HG03439 (cell line): ENCODE results near the gene ZNRF2.
A peak's percentile ranks its signal among the peaks of the same experiment; 100 is the strongest.
"Not testable (repeated sequence)": the region's sequence is repeated elsewhere in the genome, so short reads cannot be mapped to it uniquely, and the experiment has no call there.

Source experiments
- ATAC-seq: cut with Tn5 transposase; IDR thresholded peaks from one replicate; pipeline ENCODE4 v1.9.1; 2021; ENCODE audit warnings: mild to moderate bottlenecking, moderate library complexity; ENCODE audit not compliant: unreplicated experiment

The ZNRF2 gene

GRCh38 chr7:30260246-30260768 is 24.1 kb upstream of the ZNRF2 start:
- ATAC-seq: no peak

GRCh38 chr7:30263090-30263710 is 21.2 kb upstream of the ZNRF2 start:
- no peak for ATAC-seq

GRCh38 chr7:30264052-30264451 is 20.3 kb upstream of the ZNRF2 start:
- no peak for ATAC-seq

GRCh38 chr7:30265189-30265588 is 19.2 kb upstream of the ZNRF2 start:
- ATAC-seq: not testable (repeated sequence)

GRCh38 chr7:30266686-30267085 is 17.7 kb upstream of the ZNRF2 start:
- ATAC-seq: no peak

GRCh38 chr7:30268586-30268985 is 15.8 kb upstream of the ZNRF2 start:
- ATAC-seq: no peak

- ATAC-seq: no peak
Observed at GRCh38 chr7:30269490-30269889, 14.9 kb upstream of the ZNRF2 start.

DNA sequence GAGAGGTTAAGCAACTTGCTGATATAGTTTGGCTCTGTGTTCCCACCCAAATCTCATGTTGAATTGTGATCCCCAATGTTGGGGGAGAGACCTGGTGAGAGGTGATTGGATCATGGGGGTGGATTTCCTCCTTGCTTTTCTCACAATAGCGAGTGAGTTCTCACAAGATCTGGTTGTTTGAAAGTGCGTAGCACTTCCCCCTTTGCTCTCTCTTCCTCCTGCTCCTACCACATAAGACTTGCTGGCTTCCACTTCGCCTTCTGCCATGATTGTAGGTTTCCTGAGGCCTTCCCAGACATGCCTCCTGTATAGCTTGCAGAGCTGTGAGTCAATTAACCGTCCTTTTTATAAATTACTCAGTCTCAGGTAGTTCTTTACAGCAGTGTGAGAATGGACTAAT is 13.5 kb upstream of the ZNRF2 start:
- no peak for ATAC-seq

GRCh38 chr7:30272126-30272525 is 12.3 kb upstream of the ZNRF2 start:
- no peak for ATAC-seq

DNA sequence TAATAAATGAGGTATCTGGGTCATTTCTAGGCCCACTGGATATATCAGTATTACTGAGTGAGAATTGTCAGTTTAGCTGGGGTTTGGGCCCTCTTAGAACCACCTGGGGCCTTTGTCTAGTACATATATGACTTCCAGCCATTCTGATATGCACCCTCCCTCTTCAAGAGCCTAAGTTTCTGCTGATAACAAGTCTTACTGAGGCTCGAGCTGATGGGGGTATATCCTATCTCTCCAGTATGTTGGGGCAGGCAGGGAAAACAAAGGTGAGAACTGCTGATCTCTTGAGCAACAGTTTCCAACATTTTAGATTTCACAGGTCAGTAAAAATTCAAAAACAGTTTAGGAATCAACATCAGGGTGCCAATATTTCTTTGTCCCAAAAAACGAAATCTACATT is 10.8 kb upstream of the ZNRF2 start:
- no peak for ATAC-seq

DNA sequence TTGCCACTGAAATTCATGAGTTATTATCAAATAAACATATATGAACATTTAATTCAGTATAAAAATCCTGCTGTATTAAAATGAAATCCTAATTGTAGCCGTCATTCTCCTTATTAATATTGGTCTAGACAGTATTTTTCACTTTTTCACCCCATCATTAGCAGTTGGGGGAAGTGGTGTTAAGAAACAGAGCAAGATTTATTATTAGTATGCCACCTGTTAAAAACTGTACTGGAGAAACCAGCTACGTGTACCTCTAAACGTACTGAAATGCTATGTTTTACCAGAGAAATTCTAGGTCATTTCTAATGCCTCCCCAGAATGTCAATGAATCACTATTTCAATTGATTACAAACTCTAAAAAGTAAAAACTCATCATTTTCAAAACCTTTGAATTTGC is 9.8 kb upstream of the ZNRF2 start:
- ATAC-seq: no peak

DNA sequence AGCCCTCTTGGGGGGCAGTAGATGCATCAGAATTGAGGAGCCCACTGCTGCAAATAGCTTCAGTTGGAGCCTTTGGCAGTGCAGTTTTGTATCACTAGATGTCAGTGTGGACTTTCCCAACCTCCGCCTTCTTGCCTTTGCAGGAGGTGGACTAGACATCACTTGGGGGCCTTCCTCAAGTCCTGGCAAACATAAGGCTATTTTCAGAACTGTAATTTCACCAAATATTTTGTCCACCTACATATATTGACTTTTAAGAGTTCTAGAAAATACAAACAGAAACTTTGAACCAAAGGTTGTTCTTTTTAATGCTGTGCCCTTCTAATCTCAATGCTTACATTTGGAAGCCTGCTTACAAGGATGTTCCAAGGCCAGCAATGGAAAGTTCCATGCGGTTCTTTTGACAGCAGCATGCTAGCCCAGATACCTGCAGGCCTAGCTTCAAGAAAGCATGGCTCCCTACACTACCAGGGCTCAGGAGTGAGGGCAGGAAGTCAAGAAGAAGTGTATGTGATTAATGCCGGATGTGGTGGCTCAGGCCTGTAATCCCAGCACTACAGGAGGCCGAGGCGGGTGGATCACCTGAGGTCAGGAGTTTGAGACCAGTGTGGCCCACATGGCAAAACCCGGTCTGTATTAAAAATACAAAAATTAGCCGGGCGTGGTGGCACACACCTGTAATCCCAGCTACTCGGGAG is 8.0 kb upstream of the ZNRF2 start:
- no peak for ATAC-seq

DNA sequence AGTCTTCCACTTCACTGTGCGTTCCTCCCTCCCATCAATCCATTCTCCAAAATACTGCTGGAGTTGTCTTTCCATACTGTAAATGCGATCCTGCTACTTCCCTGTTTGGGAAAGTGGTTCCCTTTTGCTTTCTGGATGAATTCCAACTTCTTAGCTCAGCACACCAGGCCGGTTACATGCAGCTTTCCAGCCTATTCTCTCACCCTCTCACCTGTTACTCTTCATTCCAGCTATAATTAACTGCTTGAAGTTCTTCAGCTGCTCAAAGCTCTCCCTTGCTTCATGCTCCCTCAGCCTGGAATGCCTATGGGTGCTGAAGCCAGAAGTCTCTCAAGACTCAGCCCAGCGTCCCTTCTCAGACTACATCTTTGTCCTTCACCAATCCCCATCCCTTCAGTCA is 6.0 kb upstream of the ZNRF2 start:
- ATAC-seq: no peak

GRCh38 chr7:30278849-30279652 is 5.3 kb upstream of the ZNRF2 start:
- no peak for ATAC-seq

GRCh38 chr7:30279653-30279904 is 4.8 kb upstream of the ZNRF2 start:
- no peak for ATAC-seq

DNA sequence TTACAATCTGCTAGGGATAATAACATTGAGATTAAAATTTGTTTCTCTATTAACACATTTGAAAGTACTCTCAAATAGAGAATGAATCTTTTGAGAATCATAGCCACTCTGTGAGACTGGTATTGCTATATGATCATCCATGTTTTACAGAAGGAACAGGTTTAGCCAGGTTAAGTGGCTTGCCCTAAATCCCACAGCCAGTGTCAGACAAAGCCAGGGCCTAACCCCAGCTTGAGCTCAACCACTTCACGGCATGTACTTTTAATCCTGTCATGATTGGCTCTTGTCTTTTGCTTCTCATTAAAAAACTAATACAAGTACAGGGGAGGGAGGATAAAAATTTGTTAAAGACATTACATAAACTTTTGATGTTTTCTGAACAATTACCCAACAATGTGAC is 3.8 kb upstream of the ZNRF2 start:
- ATAC-seq: no peak

DNA sequence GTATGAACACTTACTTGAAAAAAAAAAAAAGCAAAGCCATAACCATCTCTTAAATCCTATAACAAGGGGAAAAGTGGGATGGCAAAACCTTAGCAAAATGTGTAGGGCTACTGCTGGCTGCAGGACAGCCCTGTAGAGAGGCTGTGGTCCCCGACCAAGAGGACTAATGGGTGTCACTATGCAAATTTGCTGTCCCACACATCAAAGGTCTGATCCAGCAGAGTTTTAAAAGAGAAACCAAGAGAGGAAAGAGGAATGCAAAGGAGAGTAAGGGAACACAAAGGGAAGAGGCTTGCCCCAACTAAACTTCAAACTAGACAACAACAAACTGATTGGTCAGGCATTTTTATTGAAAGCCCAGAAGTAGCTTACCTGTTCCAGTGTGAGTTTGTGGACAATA is 3.1 kb upstream of the ZNRF2 start:
- no peak for ATAC-seq

GRCh38 chr7:30281791-30282190 is 2.6 kb upstream of the ZNRF2 start:
- ATAC-seq: no peak

DNA sequence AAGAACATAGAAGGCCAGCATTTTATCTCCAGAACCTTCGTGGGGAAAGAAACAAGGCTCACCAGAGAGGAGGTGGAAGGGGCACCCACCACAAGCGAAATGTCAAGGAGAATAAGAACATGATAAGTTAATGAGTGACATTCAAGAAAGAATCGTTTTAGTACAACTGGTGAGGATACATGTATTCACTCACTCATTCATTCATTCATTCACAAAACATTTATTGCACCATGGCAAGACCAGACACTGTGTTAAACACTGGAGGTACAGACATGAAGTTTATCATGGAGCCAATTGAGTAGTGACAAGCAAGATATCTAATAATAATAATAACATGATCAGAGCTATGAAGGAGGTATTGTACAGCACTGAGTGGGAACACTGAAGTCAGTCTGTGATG is 1.7 kb upstream of the ZNRF2 start:
- ATAC-seq: no peak

GRCh38 chr7:30285067-30285535 is 704 bp downstream of the ZNRF2 start:
- peak; percentile 16 for ATAC-seq

DNA sequence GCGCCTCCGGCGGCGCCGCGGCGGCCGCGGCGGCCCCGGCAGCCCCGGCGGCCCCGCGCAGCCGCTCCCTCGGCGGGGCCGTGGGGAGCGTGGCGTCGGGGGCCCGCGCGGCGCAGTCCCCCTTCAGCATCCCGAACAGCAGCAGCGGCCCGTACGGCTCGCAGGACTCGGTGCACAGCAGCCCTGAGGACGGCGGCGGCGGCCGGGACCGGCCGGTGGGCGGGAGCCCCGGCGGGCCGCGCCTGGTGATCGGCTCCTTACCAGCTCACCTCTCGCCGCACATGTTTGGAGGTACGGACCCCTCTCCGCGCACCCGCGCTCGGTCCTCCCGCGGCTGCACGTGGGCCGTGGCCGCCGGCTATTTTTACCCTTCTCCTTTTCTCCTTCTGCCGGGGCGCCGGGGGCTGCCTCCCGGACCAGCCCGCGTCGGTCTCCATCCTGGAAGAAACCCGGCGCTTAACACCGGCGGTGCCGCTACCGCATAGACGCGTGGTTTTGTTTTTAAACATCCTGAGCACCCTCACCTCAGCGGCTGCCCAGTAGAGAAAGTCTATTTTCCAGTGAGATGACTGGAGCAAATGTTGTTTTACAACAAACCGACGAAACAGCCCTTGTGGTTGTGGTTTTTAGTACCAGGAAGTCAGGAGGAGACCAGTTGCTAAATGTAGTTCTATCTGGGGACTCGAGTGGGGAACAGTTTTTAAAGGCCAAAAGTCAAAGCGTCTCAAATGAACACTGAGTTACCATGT is 1.3 kb downstream of the ZNRF2 start:
- peak; percentile 2 for ATAC-seq
